ENCODE results near the gene PODXL. TPM values are rescaled to one million over a fixed set of nuclear protein-coding genes. Genes with fewer than 3 reads are reported as not detected.

PODXL gene
- total RNA-seq, 1 donor from 2014 or later, result 194 TPM

GRCh38 chr7:131564640-131565039, 8.2 kb upstream of the PODXL start:
- DNase-seq (ENCODE audit: low read depth in 2 of 2), result no peak

- DNase-seq (ENCODE audit: low read depth in 2 of 2), result no peak
Observed at GRCh38 chr7:131563918-131564317, 7.5 kb upstream of the PODXL start.

GRCh38 chr7:131562941-131563340, 6.5 kb upstream of the PODXL start:
- no peak for DNase-seq (ENCODE audit: low read depth in 2 of 2)

- DNase-seq (ENCODE audit: low read depth in 2 of 2), result no peak
Observed at GRCh38 chr7:131560061-131560460, 3.6 kb upstream of the PODXL start.

GRCh38 chr7:131557652-131558385, 1.4 kb upstream of the PODXL start:
- peak; percentile 74 to 82 for DNase-seq (ENCODE audit: low read depth in 2 of 2)

GRCh38 chr7:131556909-131557651, 652 bp upstream of the PODXL start:
- no peak for DNase-seq (ENCODE audit: low read depth in 2 of 2)

- no peak for DNase-seq (ENCODE audit: low read depth in 2 of 2)
Observed at GRCh38 chr7:131555552-131556052, 826 bp downstream of the PODXL start.

- DNase-seq (ENCODE audit: low read depth in 2 of 2), result no peak
Observed at GRCh38 chr7:131554880-131555516, 1.4 kb downstream of the PODXL start.

- no peak for DNase-seq (ENCODE audit: low read depth in 2 of 2)
Observed at GRCh38 chr7:131553931-131554330, 2.5 kb downstream of the PODXL start.

- DNase-seq (ENCODE audit: low read depth in 2 of 2), result no peak
Observed at GRCh38 chr7:131552053-131552452, 4.4 kb downstream of the PODXL start.

GRCh38 chr7:131550846-131551245, 5.6 kb downstream of the PODXL start:
- no peak for DNase-seq (ENCODE audit: low read depth in 2 of 2)

GRCh38 chr7:131548371-131548770, 8.1 kb downstream of the PODXL start:
- DNase-seq (ENCODE audit: low read depth in 2 of 2), result no peak

GRCh38 chr7:131547589-131547988, 8.8 kb downstream of the PODXL start:
- no peak for DNase-seq (ENCODE audit: low read depth in 2 of 2)

- DNase-seq (ENCODE audit: low read depth in 2 of 2), result peak in 1 of 2 donors; percentile 68
Observed at GRCh38 chr7:131546583-131547141, 9.8 kb downstream of the PODXL start.

GRCh38 chr7:131546126-131546525, 10.3 kb downstream of the PODXL start:
- DNase-seq (ENCODE audit: low read depth in 2 of 2), result no peak

GRCh38 chr7:131544449-131545301, 11.8 kb downstream of the PODXL start:
- peak; percentile 77 to 90 for DNase-seq (ENCODE audit: low read depth in 2 of 2)

- DNase-seq (ENCODE audit: low read depth in 2 of 2), result no peak
Observed at GRCh38 chr7:131544021-131544420, 12.4 kb downstream of the PODXL start.

- DNase-seq (ENCODE audit: low read depth in 2 of 2), result no peak
Observed at GRCh38 chr7:131543298-131543697, 13.1 kb downstream of the PODXL start.

GRCh38 chr7:131540491-131541162, 15.8 kb downstream of the PODXL start:
- peak; percentile 91 to 98 for DNase-seq (ENCODE audit: low read depth in 2 of 2)

GRCh38 chr7:131538813-131539179, 17.6 kb downstream of the PODXL start:
- no peak for DNase-seq (ENCODE audit: low read depth in 2 of 2)

All from dermis microvascular lymphatic vessel endothelial cell (primary cell).